ENCODE measurements around the gene FAT1.

The FAT1 gene

DNA sequence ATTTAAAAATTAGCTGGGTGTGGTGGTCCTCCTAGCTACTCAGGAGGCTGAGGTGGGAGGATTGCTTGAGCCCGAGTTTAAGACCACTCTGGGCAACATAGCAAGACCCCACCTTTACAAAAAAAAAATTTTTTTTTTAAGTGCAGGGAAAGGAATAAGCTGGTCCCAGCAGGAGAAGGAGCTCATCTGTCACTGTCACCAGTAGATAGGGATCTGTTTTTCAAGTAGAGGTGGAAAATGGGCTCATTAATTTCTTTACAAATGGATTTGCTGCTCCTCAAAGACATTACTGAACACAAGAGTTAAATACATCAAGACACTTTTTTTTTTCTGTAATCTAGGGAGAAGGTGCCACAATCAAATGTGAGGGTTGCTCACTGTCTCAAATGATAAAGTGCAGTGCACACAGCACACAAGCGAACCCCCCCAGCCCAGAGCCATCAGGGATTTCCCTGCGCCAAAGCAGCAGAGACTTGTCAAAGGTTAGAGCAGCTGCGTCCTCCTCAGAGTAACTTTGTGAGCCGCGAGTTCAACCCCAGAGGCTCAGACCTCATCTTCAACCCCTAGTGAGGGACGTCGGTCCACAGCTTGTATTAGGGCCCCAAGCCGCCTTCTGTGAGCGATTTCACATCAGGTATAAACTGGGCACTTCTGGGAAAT lies 154.0 kb downstream of the FAT1 start:
- no peak for DNase-seq (ENCODE audit: low spot score)

- no peak for DNase-seq (ENCODE audit: low spot score)
Observed at GRCh38 chr4:186566068-186566467, 157.6 kb downstream of the FAT1 start.

DNA sequence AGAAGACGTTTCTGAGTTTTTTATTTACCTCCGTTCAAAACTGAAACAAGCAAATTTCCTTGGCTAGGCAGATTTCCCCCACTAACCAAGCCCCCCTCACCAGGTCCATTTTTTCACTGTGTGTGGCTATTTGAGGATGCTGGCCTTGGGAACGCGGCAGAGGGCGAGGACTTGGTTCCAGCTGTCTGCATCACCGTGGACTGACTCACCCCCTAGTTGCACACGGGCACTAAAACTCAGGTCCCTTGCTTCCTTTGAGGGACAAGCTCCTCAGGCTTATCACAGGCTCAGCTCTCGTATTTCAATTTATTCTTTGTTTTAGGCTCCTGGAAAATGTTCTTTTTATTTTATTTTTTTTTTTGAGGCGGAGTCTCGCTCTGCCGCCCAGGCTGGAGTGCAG lies 159.9 kb downstream of the FAT1 start:
- no peak for DNase-seq (ENCODE audit: low spot score)

DNA sequence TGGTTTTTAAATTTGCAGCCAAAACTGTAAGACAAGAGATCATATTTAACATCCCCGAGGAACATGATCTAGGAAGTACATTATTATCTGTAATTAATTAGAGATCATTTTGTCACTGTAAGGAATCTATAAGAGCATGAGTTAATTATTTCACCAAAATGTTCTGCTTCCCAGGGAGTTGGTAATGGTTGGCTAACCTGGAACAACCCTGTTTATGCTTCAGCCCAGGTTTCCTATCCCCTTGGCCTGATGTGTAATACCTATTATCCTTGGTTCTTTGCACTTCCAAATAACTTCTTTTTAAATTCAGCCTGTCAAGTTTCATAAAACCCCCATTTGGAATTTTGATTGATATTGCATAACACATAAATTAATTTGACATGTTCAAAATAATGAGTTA lies 161.9 kb downstream of the FAT1 start:
- DNase-seq (ENCODE audit: low spot score) = no peak

- no peak for DNase-seq (ENCODE audit: low spot score)
Observed at GRCh38 chr4:186560647-186561046, 163.0 kb downstream of the FAT1 start.

- no peak for DNase-seq (ENCODE audit: low spot score)
Observed at GRCh38 chr4:186557486-186557885, 166.2 kb downstream of the FAT1 start.

GRCh38 chr4:186557061-186557460 lies 166.6 kb downstream of the FAT1 start:
- DNase-seq (ENCODE audit: low spot score) = no peak

- DNase-seq (ENCODE audit: low spot score) = no peak
Observed at GRCh38 chr4:186554914-186555827, 168.5 kb downstream of the FAT1 start, which contains the start of gene MTNR1A. TSS of gene MTNR1A (minus strand) at chr4:186555567. CDS start at chr4:186555365, 202 bp downstream.

GRCh38 chr4:186554539-186554913 lies 169.1 kb downstream of the FAT1 start:
- DNase-seq (ENCODE audit: low spot score) = no peak

- no peak for DNase-seq (ENCODE audit: low spot score)
Observed at GRCh38 chr4:186553717-186554116, 169.9 kb downstream of the FAT1 start.

GRCh38 chr4:186551849-186552248 lies 171.8 kb downstream of the FAT1 start:
- DNase-seq (ENCODE audit: low spot score) = no peak

- DNase-seq (ENCODE audit: low spot score) = no peak
Observed at GRCh38 chr4:186545436-186545835, 178.2 kb downstream of the FAT1 start.

GRCh38 chr4:186543206-186543605 lies 180.4 kb downstream of the FAT1 start:
- no peak for DNase-seq (ENCODE audit: low spot score)

DNA sequence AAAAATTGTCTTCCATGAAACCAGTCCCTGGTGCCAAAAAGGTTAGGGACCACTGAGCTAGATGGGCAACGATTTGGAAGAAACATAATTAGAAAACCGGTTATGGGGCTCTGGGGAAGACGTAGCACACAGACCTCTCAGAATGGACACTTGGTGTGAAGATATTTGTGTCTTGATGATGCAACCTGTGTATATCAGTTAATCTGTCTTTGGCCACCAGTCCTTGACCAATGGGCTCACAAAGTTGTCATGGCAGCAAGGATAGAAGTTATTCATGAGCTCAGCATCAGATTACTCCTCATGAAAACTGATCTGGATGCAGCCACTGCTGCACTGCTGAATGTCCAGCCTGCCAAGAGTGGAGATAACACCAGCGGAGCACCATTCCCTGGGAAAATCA lies 181.9 kb downstream of the FAT1 start:
- no peak for DNase-seq (ENCODE audit: low spot score)

GRCh38 chr4:186537843-186538521 lies 185.7 kb downstream of the FAT1 start:
- no peak for DNase-seq (ENCODE audit: low spot score)

Data from CD4-positive, alpha-beta T cell treated with Interleukin-2 at 100 ng/mL for 4 hours (primary cell).